COLO668 (cell line): Measurements from ENCODE around the gene GGT1.
"Not testable (repeated sequence)": the region's sequence is repeated elsewhere in the genome, so short reads cannot be mapped to it uniquely, and the experiment has no call there.

ENCODE experiments used
- DNase-seq: peaks from one replicate; lab custom pipeline; 2025; ENCODE audit not compliant: unreplicated experiment; lab: John Stamatoyannopoulos, UW

GGT1 gene

DNA sequence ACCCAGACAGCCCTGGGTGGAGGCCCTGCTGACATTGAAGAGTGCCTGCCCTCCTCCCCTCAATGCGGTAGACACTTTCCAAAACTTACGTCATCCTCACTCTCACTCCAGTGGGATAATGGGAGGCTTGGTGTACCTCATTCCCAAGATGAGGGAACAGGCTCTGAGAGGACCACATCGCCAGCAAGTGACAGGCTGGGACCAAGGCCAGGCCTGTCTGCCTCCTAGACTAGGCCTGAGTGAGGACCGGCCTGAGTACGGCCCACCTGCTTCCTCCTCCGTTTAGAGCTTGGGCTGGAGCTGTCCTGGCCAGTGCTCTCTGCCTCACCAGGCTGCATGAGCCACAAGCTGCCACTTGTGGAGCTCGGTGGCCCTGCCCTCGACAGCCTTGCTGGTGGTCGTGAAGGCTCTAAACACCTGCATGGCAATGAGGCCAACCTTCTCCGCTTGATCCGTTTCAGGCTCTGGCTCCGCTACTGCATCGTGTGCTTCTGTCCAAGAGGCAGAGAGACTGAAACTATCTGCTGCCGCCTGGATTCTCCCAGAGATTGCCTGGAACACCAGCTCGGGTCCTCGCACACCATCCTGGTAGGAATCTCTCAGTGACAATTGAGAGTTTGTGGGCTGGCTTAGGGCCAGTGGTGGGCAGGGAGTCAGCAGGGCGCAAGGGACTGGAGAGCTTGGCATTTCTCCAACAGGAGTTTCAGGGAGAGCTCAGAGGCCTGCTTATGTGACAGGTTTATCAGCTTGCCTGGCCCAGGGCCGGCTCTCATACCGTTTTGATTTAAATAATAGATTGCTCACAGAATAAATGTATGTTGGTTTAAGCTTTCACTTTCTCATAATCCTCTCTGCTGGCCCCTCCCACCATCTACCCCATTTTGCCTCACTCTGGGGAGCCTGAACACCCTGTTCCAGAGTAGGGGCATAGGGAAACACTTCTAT, 19.5 kb upstream of the GGT1 start:
- peak; percentile 55 for DNase-seq

DNA sequence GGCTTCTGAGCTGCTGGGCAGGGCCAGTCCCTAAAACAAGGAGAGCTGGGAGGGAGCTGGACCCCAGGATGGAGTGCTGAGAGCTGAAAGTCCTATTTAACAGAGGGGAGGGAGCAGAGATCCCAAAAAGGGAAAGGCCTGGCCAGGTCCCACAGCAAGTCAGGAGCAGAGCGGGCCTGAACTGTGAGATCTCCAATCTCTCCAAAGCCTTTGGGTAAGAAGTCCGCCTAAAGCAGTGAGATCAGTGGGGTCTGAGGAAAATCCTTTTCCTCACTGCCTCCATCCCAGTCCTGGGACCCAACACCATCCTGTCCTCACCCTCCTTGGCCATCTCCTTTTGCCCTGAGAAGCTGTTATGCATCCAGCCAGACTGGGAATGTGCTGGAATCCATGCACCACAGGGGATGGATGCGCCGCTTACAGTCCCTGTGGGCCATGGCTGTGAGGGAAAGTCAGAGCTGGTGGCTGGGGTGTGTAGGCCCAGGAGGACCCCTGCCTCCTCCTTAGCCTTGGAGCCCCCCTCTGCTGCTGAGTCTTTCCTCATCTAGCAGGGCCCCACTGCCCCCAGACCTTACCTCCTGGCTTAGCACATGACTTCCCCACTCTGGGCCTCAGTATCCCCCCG, 18.7 kb upstream of the GGT1 start:
- DNase-seq: no peak

DNA sequence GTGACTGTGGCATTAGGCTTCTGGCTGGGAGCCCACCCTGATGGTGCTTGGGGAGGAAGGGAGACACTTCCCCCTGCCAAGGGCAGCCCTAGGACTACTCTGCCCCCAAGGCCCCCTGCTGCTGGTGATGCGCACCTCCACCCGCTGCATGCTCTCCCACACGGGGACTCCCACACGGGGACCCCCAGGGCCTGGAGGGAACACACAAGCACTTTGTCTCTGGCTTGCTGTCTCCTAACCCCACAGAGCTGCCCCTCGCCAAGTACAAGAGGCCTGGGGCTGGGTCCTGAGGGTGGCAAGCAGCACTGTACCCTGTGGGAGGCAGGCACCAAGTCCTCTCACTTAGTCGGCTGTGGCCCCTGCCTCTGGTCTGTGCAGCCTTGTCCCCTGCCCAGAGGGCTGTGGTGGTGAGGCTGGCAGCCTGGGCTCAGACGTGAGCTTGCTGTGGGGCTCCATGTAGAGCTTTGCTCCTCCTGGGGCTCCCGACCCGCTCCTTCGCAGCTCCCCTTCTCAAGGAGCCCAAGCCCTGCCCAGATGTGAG, 18.1 kb upstream of the GGT1 start:
- DNase-seq: no peak

DNA sequence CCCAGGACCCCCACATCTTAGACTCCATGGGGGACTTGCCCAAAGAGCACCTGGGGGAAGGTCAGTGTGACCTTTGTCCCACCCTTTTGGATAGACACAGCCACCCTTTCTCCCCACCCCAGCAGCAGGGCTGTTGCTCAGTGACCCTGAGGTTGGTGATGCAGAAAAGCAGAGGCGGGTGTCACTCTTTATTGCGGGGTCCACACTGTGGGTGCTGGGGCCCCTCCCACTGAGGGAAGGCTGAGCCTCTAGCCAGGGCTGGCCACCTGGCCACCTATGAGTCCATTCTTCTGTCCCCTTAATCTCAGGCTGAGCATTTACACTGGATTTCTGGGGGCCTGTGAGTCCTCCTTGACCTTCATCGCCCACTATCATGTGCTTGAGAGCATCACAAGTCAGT, 17.5 kb upstream of the GGT1 start:
- DNase-seq: no peak

DNA sequence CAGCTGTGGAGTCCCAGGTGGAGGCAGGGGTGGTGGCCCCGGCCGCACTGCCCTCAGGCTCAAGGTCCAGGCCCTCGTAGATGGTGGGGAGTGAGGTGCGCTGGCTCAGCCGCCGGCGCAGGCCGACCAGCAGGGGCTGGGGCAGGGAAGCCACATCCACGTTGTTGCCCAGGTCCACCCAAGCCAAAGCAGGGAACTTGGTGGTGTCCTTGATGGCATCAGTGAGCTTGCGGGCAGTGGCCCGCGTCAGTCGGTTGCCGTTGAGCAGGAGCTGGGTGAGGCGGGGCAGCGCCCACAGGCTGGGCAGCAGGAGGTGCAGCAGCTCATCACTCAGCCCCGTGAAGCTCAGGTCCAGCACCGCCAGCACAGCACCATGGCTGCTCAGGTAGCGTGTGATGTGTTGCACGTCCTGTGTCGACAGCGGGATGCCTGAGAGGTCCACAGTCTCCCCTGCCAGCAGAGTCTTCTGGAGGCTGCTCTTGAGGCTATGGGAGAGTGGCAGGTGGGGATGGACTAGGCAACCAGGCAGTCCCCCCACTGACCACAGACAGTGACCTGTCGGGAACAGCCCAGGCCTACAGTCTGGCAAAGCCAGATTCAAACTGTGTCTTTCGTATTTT, 17.0 kb upstream of the GGT1 start:
- no peak for DNase-seq

DNA sequence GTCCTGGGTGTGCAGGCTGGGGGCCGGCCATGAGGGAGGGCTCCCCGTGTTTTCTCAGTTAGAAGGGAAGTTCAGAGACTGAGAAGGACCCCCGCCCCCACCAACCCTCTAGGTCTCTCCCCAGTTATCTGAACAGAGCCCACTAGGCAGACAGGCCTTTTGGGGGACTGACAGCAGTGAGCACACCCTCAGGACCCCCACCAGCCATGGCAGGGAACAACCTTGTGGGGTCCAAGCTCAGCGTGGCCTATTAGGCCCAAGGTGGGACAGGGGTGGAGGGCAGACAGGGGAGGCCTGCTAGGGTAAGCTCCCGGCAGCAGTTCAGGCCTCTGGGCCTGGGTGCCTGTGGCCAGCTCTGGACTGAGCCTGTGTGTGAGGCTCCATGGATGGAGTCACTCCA, 15.7 kb upstream of the GGT1 start:
- DNase-seq: no peak

DNA sequence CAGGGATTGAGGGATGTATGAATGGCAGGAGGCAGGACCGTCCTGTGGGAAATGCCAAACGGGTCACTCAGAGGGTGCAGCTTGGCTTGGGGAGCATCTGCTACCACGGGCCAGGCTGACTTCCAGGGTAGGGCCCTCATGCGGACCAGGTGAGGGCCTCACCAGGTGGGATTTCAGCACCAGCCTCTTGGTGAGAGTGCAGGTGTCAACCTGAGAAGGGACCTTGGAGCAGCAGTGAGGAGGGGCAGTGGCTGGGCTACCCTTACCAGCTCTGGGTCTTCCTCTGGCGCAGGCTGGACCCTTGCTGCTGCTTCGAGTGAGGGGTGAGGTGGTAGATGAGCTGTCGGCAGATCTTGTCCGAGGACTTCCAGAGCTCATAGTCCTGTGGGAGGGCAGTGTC, 15.0 kb upstream of the GGT1 start:
- DNase-seq: no peak

DNA sequence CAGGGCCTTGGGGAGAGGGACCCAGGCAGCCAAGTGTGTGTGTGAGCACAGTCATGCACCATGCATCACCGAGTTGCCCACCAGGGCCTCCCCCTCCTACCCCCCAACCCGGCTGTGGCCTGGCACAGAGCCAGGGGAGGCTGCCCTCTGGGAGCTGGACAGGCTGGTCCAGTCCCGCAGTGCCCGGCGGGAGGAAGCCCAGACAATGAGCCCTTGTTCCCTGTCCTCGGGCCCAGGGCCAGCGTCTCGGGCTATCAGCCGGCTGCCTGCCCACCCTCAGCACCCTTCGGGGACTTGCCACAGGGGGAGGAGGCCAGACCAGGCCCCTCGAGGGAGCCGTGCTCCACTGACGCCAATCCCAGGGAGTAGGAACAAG, 14.6 kb upstream of the GGT1 start:
- no peak for DNase-seq

DNA sequence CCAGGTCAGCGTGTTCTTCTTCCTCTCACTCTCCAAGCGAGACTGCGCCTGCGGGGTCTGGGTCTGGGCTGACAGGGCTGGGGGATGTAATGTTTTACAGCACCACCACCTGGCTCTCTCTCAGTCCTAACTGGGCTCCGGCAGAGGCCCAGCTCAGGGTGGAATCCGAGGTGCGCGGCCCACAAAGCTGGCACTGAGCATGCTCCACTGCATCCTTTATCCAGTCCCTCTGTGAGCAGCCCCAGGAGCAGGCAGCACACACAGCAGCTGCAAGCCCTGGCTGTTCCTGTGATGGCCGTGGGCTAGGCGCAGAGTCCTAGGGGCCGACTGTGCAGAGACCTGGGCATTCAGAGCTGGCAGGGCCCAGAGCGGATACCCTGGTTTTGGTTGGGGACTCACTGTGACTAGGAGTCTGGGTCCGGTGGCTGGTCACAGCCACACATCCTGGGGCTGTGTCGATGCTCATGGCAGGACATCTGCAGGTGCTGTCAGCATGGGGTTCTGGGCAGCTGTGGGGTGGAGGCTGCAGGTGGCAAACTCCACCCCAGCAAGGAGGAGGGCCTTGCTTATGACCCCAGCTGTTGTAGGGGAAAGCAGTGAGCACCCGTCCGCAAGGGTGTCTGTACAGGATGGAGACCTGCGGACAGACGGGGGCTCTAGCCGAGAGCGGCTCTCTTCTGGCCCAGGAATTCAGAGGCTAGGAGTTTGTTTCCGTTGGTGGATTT, 14.1 kb upstream of the GGT1 start:
- peak; percentile 25 for DNase-seq

DNA sequence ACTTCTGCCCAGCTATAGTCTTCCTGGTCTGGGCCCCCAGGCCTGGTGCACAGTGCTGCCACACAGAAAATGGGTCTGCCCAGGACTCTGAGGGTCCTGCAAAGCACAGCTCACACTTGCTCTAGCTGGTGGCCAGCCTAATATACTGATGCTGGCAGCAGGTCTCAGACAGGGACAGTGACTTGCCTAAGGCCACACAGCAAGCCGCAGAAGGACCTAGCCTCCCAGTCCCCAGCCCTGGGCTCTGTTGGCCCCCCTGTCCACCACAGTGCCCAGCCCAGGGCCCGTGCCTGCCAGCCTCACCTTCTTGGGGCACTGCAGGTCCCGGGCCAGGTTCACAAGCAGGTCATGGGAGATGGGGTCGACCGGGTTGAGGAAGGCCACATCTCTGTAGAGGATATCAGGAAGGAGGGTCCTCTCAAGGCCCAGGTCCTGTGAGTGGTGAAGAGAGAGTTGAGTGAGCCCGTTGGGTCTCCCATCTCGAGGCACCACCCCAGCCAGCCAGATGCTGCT, 13.4 kb upstream of the GGT1 start:
- no peak for DNase-seq

DNA sequence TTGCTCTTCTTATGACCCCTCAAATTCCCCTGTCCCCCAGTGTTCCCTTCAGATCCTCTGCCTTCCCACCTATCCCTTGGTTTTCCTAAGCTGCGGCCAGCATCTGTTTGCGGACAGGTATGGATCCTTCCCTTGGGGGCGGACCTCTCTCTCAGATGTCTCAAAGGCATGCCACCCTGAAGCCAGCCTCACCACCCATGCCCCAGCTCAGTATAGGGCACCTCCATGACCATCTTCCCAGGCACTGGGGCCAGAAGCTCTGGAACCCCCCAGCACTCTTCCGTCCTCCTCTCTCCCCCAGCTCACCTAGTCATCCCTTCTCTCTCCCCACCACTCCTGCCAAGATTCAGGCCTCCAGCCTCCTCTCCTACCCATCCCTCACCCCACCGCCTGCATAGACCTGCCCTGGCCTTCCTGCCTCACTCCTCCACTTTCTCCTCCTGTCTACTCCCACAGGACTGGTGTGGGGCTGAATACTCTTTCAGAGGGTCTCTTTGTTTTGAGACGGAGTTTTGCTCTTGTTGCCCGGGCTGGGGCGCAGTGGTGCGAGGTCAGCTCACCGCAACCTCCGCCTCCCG, 12.3 kb upstream of the GGT1 start:
- no peak for DNase-seq

DNA sequence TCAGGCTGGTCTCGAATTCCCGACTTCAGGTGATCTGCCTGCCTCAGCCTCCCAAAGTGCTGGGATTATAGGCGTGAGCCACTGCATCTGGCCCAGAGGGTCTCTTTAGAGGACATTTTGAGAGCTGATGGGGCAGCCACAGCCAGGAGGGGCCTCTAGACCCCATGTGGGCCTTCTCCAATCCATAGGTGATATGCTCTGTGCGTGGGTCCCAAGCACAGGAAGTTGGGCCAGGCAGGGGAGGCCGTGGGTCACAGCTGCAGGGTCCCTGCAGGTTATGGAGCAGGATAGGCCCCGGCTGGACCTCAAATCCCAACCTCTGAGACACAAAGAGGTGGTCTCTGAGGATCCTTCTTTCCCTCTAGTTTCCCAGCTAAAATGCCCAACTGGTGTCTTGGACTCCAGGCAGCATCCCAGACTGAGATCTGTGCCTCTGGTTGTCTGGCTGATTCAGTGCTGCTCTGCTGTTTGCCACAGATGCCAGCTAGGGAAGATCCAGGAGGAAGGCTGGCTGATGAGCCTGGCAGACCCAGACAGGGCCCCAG, 11.6 kb upstream of the GGT1 start:
- DNase-seq: no peak

DNA sequence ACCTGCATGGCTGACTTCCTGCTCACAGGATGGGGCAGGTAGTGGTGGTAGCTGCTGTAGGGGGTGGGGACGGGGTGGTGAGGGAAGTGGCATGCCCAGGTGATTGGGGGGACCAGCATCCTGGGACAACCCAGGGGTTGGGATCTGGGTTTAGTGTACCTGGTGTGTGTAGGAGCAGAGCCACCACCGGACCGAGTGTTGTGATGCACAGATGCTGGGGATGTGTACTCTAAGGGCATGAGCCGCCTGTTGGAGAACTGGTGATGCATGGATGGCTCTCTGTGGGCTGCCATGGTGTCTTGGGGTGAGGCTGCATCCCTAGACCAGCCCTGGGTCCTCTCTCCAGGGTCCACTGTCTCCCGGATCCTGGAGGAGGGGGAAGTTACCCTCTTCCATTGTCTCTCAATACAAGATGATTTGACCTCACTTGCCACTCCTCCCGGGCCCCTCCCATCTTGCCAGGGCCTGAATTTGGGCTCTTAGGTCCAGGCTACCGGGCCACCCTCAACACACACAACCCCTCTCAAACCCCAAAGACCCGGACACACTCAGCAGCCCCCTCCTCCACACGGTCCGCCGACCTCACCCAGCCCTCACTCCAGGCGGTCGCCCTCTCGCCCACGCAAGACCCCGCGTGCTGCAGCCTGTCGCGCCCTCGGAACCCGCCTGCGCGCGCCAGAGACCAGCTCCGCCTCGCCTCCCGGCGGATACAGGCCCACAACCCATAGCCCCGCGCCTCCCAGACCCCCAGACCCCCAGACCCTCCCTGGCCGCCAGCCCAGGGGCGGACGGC, 10.7 kb upstream of the GGT1 start:
- no peak for DNase-seq

DNA sequence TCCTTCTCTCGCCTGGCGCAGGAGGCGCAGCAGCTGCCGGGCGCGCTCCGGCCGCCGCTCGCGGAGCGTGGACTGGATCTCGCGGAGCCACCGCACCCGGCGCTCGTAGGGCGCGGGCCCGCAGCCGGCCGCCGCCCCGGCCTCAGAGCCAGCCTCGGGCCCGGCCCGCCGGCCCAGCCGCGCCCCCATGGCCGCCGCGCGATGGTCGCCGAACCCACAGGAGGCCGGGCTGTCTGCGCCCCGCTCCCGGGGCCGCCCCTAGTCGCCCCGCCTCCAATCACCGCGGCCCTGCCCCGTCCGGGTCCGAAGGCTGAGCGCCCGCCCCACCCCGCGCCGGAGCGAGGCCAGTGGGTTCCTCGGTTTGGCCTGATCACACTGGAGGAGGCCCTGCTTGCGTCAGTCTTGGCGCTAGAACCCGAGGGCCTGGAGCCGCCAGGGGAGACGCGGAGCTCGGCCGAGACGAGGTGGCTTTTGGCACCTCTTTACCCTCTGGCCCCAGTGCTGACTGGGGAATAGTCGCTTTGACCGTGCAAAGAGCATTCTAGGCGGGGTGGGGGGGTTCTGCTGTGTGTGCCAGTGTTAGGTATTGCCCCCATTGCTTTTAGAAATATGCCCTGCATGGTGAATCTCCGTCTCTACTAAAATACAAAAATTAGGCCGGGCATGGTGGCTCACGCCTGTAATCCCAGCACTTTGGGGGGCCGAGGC, 10.0 kb upstream of the GGT1 start, which contains the start of gene LRRC75B:
Gene LRRC75B (minus strand): TSS at position 223 of the 708 bp plus-strand sequence. CDS start 34 bp downstream, at position 189.
- peak; percentile 64 for DNase-seq

DNA sequence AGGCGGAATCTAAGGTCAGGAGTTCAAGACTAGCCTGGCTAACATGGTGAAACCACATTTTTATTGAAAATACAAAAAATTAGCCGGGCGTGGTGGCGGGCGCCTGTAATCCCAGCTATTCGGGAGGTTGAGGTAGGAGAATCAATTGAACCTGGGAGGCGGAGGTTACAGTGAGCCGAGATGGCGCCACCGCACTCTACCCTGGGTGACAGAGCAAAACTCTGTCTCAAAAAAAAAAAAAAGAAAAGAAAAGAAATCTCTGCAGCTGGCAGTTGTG, 9.5 kb upstream of the GGT1 start:
- not testable (repeated sequence) for DNase-seq

DNA sequence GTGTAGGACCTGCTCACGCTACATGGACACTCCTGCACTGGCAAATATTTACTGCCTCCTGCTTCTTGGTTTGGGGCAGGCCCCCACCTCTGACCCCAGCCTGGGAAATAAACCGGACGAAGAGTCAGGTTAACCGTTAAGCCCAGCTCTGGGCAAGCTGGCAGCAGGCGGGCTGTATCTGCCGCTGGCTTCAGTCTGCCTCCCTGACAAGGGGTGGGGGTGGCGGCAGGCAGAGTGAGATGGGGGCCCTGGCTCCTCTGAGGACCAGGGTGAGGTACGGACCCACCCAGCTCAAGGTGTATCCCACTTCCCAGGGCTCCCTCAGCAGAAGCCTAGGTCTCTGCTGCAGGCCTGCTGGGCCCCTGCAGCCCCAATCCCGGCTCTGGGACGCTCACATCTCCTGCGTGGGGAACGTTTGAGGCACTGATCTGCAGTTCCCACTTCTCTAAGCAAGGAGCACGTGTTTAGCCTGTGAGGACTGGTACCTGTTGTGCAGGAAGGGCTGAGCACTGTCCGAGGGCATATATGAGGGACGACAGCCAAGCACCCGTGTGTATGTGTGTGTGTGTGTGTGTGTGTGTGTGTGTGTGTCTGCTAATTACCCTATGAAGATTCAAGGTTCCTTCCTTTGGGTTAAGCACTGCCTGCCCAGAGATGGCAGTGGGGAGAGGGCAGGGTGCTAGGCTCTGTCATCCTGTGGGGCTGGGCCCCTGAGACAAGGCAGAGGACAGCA, 9.0 kb upstream of the GGT1 start:
- no peak for DNase-seq

DNA sequence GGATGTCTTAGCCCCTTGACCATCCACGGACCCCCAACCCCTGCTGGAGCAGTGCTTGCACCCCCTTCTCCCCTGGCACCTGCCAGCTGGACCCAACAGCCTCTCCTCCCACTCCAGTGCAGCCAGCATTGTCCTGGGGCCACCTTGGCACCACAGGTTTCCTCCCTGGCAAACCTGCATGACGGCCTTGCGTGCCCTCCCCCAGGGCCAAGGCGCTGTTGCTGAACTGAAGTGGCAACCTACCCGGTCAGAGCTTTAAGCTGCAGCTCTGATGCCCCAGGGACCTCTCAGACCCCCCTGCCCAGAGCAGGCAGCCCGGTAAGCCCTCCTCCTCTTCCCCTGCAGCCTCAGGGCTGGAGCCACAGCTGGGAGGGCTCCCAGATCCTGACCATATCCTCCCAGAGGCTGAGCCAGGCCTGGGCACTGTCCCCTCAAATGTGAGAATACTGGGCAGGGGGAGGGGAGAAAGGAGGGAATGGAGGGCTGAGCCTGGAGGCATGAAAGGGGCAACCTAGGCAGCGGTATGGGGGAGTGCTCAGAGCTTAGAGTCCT, 8.3 kb upstream of the GGT1 start:
- DNase-seq: no peak

DNA sequence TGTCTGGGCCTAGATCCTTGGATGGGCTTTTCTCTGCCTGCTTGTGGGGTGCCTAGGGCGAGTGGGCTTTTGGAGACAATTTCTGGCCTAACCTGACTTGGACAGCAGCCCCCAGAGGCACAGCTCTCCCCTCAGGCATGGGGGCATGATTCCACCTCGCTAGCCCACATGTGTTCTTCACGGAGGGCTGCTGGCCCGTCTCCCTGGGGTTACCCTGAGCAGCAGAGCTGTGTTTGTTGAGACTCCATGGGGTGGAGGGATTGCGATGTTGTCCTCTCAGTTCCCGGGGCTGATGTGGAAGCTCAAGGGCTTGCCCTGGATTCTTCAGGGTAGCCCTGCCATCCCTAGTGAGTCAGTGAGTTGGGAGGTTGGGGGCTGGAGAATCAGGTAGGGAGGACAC, 7.8 kb upstream of the GGT1 start:
- DNase-seq: no peak
